Aorta (tissue), 5 donors: ENCODE measurements around the gene DRC3. TPM values are rescaled to one million over a fixed set of nuclear protein-coding genes. Genes with fewer than 3 reads are reported as not detected.

Source experiments
- ATAC-seq: fragments of 200-7000 bp; cut with Tn5 transposase; one replicate; pipeline ENCODE4 v1.9.1; 2022; ENCODE audit warnings: moderate library complexity; ENCODE audit not compliant: low FRiP score
- DNase-seq, 2 donors: peaks; one replicate each; pipeline ENCODE4 v3.0.0-alpha.2; 2020
- H3K27ac ChIP-seq, 2 donors: one replicate each; pipeline ENCODE4 v1.5.1; 2013; ENCODE audit warnings: low read length in 2 of 2, mild to moderate bottlenecking in 2 of 2, moderate library complexity in 2 of 2, control low read depth in 1 of 2, inconsistent platforms in 1 of 2, low read depth in 1 of 2
- H3K27me3 ChIP-seq, 2 donors: one replicate each; pipeline ENCODE4 v1.6.1; 2013; ENCODE audit warnings: control low read depth in 1 of 2, low read length in 1 of 2, mild to moderate bottlenecking in 1 of 2, moderate library complexity in 1 of 2; ENCODE audit not compliant: insufficient read depth in 2 of 2, control insufficient read depth in 1 of 2
- H3K36me3 ChIP-seq, 2 donors: one replicate each; pipeline ENCODE4 v1.6.1; 2013; ENCODE audit warnings: control low read depth in 1 of 2, low read length in 1 of 2, mild to moderate bottlenecking in 1 of 2; ENCODE audit not compliant: insufficient read depth in 2 of 2, control insufficient read depth in 1 of 2
- H3K4me1 ChIP-seq, 2 donors: one replicate each; pipeline ENCODE4 v1.6.1; 2013; ENCODE audit warnings: low read length in 2 of 2, control low read depth in 1 of 2, mild to moderate bottlenecking in 1 of 2, moderate library complexity in 1 of 2; ENCODE audit not compliant: insufficient read depth in 2 of 2, control insufficient read depth in 1 of 2
- H3K4me3 ChIP-seq, 2 donors: one replicate each; pipeline ENCODE4 v1.5.1; 2013; ENCODE audit warnings: low read length in 2 of 2, control low read depth in 1 of 2, mild to moderate bottlenecking in 1 of 2
- H3K9me3 ChIP-seq: one replicate; pipeline ENCODE4 v1.6.1; 2013; ENCODE audit warnings: mild to moderate bottlenecking, low read length; ENCODE audit not compliant: control insufficient read depth
- WGBS, 2 donors: extraction: QIAGEN DNeasy Blood & Tissue Kit; methylation state at CpG; one replicate each; pipeline ENCODE4 v1.1.7; 2013; 5-methylcytosine and 5-hydroxymethylcytosine counted together
- intact Hi-C, 2 donors: fragments of 100-400 bp; cut with DNase I; formaldehyde crosslinking; loops; one replicate each; pipeline versions ENCODE4 v1.14.2 to v1.15.0; 2022
- polyA plus RNA-seq, 2 donors: library from polyadenylated mRNA; stranded (reverse); fragments of 200-250 nt; gene quantifications; one replicate each; pipeline ENCODE4 v1.2.3, GENCODE V29; 2013
- total RNA-seq, 2 donors: library from RNA; stranded (reverse); fragmentation: NEBNext Ultra II Directional; extraction: Animal tissue kit (Norgen Biotek cat#: 25700); gene quantifications; one replicate each; pipeline ENCODE4 v1.2.1, GENCODE V29; 2021
- donor health status: healthy with polysubstance abuse.
- donor health status: Bipolar disorder and iron deficiency.
- donor health status: DM: no; HTN: no; CAD: no.
- donor health status: DM: no; HTN: no; CAD: no.
- donor health status: DM: yes; HTN: yes; CAD: no.

Gene DRC3
- total and polyA plus RNA-seq, 4 donors = 1.4 to 7.9 (median 2.4) TPM

DNA sequence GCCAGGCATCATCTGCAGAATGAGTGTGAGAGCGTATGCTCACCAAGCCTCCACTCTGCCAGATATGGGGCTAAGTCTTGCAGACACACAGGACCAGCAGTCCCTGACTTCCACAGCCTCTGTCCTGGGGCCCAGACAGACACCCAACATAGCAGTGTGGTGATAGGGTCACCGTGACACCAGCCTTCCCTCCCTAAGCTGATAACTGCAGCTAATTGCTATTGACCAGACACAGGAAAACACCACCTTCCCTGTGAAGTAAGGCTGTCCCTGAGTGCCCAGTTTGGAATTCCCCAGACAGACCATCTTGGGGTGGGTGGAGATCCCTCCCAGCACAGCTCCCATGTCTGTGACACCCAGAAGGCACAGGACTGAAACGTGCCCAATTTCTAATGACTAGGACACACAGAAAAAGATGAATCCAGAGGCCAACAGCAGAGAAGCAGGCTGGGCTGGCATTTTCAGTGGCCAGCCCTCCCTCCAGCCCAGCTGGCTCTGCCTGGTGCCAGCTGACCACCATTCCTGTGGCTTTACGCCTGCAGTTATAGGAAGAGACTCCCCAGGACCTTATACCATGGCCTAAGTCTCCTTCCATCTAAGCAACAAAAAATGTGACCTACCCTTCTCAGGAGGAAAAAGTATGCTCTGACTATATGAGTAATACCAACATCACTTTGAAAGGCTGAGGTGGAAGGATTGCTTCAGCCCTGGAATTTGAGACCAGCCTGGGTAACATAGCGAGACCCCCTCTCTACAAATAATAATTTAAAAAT, 36.0 kb downstream of the DRC3 start:
- H3K4me3 ChIP-seq = no peak overlapping the region
- intact Hi-C loops = no loop called here
- no peak for ATAC-seq
- DNase-seq = no peak
- H3K4me1 ChIP-seq = no peaks in the 10 kb centered on the region
- no peak overlapping the region for H3K27ac ChIP-seq
- WGBS, 2 donors = 83 to 94% methylated on average over 5 of the region's 5 CpGs
- no peaks in the 10 kb centered on the region for H3K36me3 ChIP-seq
- no peaks in the 10 kb centered on the region for H3K9me3 ChIP-seq
- no peaks in the 10 kb centered on the region for H3K27me3 ChIP-seq

- Histone ChIP-seq H3K27ac (no peak overlapping the region), H3K9me3 (no peaks in the 10 kb centered on the region), H3K27me3 (no peaks in the 10 kb centered on the region), H3K36me3 (no peaks in the 10 kb centered on the region), H3K4me1 (no peaks in the 10 kb centered on the region), H3K4me3 (no peak overlapping the region)
- ATAC-seq (no peak), DNase-seq (no peak)
- intact Hi-C loops = no loop called here
- 74 to 83% methylated on average over 8 of the region's 8 CpGs for WGBS, 2 donors
These were observed 37.2 kb downstream of the DRC3 start for GRCh38 chr17:18009609-18010420.

GRCh38 chr17:18011286-18011685, 38.6 kb downstream of the DRC3 start:
- 95 to 97% methylated on average over 5 of the region's 5 CpGs for WGBS, 2 donors
- no peak overlapping the region for H3K27ac ChIP-seq
- no peak overlapping the region for H3K4me3 ChIP-seq
- no peaks in the 10 kb centered on the region for H3K27me3 ChIP-seq
- ATAC-seq = no peak
- peaks cover 0 to 1% of the 10 kb centered on the region in 2 donors for H3K36me3 ChIP-seq
- no peaks in the 10 kb centered on the region for H3K4me1 ChIP-seq
- no peaks in the 10 kb centered on the region for H3K9me3 ChIP-seq
- DNase-seq = no peak
- intact Hi-C loops = no loop called here

DNA sequence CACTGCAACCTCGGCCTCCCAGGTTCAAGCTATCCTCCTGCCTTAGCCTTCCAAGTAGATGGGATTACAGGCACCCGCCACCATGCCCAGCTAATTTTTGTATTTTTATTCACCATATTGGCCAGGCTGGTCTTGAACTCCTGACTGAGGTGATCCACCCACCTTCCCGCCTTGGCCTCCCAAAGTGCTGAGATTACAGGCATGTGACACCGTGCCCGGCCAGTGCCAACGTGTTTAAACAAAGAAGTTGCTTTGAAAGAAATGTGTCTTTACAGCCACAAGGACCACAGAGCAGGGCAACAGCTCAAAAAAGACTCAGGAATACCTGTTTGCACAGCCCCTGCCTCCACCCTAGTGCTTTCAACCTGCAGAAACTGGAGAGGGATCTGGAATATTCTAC, 41.3 kb downstream of the DRC3 start:
- Histone ChIP-seq H3K27ac (no peak overlapping the region), H3K27me3 (no peaks in the 10 kb centered on the region), H3K4me1 (no peaks in the 10 kb centered on the region), H3K36me3 (peaks cover 0 to 1% of the 10 kb centered on the region in 2 donors), H3K4me3 (no peak overlapping the region), H3K9me3 (no peaks in the 10 kb centered on the region)
- DNase-seq (no peak), ATAC-seq (no peak)
- WGBS, 2 donors = 96 to 98% methylated on average over 6 of the region's 6 CpGs
- intact Hi-C loops = no loop called here

GRCh38 chr17:18015593-18015992, 42.9 kb downstream of the DRC3 start:
- Histone ChIP-seq H3K27me3 (no peaks in the 10 kb centered on the region), H3K9me3 (no peaks in the 10 kb centered on the region), H3K4me3 (no peak overlapping the region), H3K4me1 (no peaks in the 10 kb centered on the region), H3K36me3 (peaks cover 0 to 1% of the 10 kb centered on the region in 2 donors), H3K27ac (no peak overlapping the region)
- no peak for ATAC-seq
- DNase-seq = no peak
- WGBS, 2 donors = 96 to 97% methylated on average over 5 of the region's 5 CpGs
- intact Hi-C loops = no loop called here

GRCh38 chr17:18016426-18016825, 43.8 kb downstream of the DRC3 start:
- Histone ChIP-seq H3K36me3 (peaks cover 0 to 1% of the 10 kb centered on the region in 2 donors), H3K4me1 (no peaks in the 10 kb centered on the region), H3K27me3 (no peaks in the 10 kb centered on the region), H3K9me3 (no peaks in the 10 kb centered on the region), H3K4me3 (no peak overlapping the region), H3K27ac (no peak overlapping the region)
- intact Hi-C loops = no loop called here
- WGBS, 2 donors = 95 to 98% methylated on average over 12 of the region's 12 CpGs
- ATAC-seq = peak; percentile 10
- DNase-seq = no peak

DNA sequence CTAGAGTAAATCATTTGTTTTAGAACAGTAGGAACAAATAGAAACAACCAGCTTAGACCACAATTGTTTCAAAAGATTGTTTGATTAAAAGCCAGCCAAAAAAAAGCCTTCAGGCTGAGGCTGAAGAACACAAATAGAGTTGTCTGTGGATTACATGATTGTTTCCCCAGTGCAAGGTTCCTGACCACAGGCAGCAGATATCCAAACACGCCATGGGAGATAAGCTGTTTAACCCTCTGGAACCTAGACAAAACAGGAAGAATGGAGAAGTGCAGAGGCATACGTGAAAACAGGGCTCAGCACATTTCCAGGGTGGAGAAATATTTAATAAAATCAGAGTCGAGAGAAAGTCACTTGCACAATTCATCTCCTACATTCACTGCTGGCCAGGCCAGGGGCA, 45.3 kb downstream of the DRC3 start:
- H3K27me3 ChIP-seq = no peaks in the 10 kb centered on the region
- no peaks in the 10 kb centered on the region for H3K9me3 ChIP-seq
- no peak for DNase-seq
- H3K4me3 ChIP-seq = no peak overlapping the region
- intact Hi-C loops = no loop called here
- ATAC-seq = no peak
- H3K36me3 ChIP-seq = peaks cover 0 to 1% of the 10 kb centered on the region in 2 donors
- no peaks in the 10 kb centered on the region for H3K4me1 ChIP-seq
- no peak overlapping the region for H3K27ac ChIP-seq
- 71 to 76% methylated on average over 3 of the region's 3 CpGs for WGBS, 2 donors

DNA sequence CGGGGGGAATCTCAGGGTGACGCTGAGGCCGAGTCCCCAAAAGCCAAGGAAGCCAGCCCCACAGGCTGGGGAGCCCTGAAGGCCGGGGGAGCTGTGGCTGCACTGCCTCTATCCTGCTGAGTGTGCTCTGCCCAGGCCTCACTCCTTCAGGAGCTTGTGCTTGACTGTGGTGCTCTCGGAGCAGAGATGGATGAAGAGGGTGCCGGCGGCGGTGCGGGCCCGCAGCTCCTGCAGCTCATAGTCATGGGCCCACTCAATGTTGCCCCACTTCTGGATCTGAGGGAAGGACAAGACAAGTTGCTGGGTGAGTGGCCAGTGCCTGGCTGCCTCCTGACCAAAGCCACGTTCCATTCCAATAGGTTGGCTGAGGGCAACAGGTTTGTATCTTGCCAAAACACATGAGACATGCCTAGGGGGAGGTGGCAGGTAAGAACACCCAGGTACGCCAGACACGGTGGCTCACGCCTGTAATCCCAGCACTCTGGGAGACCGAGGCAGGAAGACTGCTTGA, 45.8 kb downstream of the DRC3 start:
- intact Hi-C loops = no loop called here
- Histone ChIP-seq H3K36me3 (peaks cover 0 to 1% of the 10 kb centered on the region in 2 donors), H3K4me3 (no peak overlapping the region), H3K27me3 (no peaks in the 10 kb centered on the region), H3K27ac (no peak overlapping the region), H3K4me1 (no peaks in the 10 kb centered on the region), H3K9me3 (no peaks in the 10 kb centered on the region)
- no peak for ATAC-seq
- no peak for DNase-seq
- WGBS, 2 donors = 96 to 97% methylated on average over 15 of the region's 15 CpGs

DNA sequence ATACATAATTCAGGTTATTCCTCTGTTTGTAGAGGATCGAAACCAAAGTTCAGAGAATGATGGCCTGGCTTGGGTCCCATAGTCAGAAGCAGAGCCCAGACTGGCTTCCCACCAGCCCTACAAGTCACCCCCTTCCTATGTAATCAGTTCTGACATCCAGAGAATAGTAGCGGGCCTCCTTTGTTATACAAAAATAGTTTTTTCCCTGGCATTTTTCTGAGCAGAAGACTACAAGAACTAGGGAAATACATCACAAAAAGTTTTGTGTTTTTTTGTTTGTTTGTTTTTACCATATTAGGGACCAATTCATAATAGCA, 47.1 kb downstream of the DRC3 start:
- H3K4me3 ChIP-seq = no peak overlapping the region
- intact Hi-C loops = no loop called here
- ATAC-seq (no peak), DNase-seq (no peak)
- H3K4me1 ChIP-seq = no peaks in the 10 kb centered on the region
- no peaks in the 10 kb centered on the region for H3K9me3 ChIP-seq
- H3K27me3 ChIP-seq = no peaks in the 10 kb centered on the region
- WGBS, 2 donors = 72 to 81% methylated on average over 2 of the region's 2 CpGs
- no peak overlapping the region for H3K27ac ChIP-seq
- peaks cover 0 to 1% of the 10 kb centered on the region in 2 donors for H3K36me3 ChIP-seq
